ENCODE data around the gene RNMT.
"Not testable (repeated sequence)": the region's sequence is repeated elsewhere in the genome, so short reads cannot be mapped to it uniquely, and the experiment has no call there.

Gene RNMT

GRCh38 chr18:13745696-13746095 lies 19.2 kb downstream of the RNMT start:
- DNase-seq = no peak

DNA sequence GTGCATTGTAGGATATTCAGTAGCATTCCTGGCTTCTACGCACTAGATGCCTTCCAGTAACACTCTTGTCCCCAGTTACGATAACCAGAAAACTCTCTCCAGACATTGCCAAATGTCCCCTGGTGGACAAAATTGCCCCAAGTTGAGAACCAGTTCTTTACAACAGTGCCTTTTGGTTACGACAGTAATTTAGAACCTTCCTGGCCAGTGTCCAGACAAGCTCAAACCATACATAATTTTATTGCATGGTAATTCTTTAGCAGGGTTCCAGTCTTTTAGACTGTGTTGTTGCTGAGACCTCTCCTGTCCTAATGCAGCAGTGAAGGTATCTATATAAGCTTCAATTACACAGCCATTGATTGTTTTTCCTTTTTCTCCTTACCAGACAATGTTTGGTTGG lies 20.2 kb downstream of the RNMT start:
- no peak for DNase-seq

DNA sequence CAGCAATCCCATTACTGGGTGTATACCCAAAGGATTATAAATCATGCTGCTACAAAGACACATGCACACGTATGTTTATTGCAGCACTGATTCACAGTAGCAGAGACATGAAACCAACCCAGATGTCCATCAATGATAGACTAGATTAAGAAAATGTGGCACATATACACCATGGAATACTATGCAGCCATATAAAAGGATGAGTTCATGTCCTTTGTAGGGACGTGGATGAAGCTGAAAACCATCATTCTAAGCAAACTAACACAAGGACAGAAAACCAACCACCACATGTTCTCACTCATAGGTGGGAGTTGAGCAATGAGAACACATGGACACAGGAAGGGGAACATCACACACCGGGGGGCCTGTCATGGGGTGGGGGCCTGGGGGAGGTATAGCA lies 25.1 kb downstream of the RNMT start:
- DNase-seq = not testable (repeated sequence)

- DNase-seq = no peak
Observed at GRCh38 chr18:13756261-13756660, 29.8 kb downstream of the RNMT start.

DNA sequence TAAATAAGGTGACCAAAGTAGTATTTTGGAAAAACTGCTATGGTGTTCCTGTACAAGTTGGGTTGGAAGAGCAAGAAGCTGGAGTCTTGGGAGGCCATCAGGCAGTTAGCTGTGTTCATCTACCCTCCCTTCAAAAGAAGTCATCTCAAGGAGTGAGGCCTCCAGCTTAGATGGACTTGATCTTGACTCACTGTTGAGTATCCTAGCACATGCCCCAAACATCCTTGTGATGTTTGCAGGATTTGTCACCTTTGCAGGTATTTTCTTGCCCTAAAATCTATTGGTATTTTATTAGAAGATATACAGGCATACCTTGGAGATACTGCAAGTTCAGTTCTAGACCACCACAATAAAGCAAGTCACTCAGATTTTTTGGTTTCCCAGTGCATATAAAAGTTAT lies 30.2 kb downstream of the RNMT start:
- no peak for DNase-seq

- DNase-seq = no peak
Observed at GRCh38 chr18:13758622-13759021, 32.1 kb downstream of the RNMT start.

- DNase-seq = no peak
Observed at GRCh38 chr18:13760047-13760446, 33.6 kb downstream of the RNMT start.

GRCh38 chr18:13762690-13763439 lies 36.4 kb downstream of the RNMT start:
- DNase-seq = no peak

- DNase-seq = no peak
Observed at GRCh38 chr18:13775058-13775457, 48.6 kb downstream of the RNMT start.

GRCh38 chr18:13791181-13791580 lies 64.7 kb downstream of the RNMT start:
- DNase-seq = no peak

- no peak for DNase-seq
Observed at GRCh38 chr18:13793819-13794218, 67.3 kb downstream of the RNMT start.

DNA sequence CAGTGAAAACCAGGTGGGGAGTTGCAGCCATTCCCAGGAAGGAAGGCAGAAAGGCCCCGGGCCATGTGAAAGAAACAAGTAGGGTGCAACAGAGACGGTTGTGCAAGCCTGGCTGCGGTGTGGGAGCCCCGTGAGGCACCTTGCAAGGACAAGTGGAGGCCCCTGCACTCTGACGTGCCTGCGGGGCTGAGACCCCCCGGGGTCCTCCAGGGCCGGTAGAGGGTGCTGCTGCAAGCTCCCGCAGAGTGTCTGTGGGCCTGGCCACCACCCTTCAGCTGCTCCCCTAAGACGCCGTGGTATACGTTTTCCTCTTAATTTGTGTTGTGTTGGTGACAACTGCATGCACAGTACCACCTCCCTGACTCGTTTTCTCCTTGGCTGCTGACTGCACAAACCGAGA lies 70.0 kb downstream of the RNMT start:
- no peak for DNase-seq

DNA sequence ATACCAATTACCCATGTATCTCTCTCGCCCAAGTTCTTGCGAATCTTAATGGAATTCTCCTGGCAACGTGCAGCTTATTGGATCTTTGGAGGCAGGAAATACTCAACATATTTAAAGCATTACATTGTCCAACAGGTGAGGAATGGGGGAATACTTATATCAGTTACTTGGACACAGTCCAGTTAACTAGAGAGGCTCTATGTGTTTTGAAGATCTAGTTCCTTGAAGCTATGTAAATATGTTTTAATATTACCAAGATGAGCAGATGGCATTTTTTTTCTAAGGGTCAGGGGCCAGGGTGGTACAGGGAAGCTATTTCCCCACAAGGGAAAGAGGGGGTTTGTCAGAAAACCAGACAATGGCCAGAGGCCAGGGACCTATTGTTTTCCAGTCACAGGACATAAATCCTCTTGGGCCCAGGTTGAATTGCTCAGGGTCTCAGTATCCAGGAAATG lies 70.7 kb downstream of the RNMT start:
- DNase-seq = no peak

DNA sequence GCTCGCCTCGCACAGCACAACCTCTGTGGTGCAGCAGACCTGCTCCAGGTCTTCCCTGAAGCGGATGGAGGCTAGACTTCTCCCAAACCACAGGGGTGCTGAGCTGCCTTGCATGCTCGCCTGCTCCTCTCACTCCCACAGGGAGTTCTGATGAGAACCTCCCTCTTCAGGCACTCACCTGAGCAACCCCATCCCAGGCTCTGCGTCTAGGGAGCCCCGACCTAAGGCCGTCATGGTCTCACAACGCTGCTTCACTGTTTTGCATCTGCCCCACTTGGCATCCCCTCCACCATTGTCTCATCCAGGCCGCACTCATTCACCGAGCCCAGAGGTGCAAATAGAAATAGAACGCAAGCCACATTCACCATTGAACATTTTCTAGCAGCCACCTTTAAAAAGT lies 72.9 kb downstream of the RNMT start:
- DNase-seq = no peak

DNA sequence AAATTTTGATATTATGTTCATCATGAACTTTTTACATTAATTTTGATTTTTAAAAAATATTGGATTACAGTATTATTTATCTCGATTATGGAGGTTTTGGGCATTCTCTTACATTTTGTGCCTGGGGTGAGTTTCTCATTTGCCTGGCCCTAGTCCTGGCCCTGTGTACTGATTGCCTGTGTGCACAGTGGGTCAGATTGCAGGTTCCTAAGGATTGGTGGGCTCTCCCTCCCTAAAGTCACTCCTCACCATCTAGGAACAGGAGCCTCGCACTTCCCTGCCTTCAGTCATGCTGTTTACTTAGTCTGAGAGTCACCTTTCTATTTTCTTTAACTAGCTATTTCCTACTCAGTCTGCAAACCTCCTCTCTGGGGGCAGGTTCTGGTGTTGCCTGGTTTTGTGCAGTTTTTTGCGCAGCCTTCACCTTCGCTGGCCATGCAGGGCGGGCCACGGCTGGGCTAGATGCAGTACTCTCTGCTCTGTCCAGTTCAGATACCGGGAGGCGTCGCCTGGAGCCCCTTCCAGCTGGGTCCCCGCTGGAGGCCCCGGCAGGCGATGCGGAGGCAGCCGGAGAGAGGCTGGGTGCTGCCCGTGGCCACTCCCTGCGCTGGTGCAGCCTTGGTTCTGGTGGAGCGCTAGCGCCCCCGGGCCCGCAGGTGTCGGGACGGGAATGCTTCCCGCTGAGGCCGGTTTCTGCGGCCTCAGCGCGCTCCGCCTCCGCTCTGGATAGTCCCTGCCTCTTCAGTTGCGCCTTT lies 74.2 kb downstream of the RNMT start:
- peak in 1 of 2 experiments; percentile 19 for DNase-seq

DNA sequence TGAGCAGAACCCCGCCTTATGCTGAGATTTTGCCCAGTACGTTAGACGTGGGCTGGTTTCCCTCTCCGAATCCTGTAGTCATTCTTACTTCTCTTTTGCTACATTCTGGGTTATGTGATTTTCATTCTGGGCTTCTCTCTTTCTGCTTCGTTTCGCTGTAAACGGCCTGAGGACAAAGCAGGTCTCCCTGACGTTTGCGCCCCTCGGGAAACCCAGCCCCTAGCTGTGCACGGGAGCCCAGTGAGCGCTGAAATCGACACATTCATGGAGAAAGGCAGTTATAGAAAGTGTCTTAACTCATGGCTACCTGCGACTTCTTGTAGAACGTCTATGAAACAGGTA lies 74.8 kb downstream of the RNMT start:
- no peak for DNase-seq

DNA sequence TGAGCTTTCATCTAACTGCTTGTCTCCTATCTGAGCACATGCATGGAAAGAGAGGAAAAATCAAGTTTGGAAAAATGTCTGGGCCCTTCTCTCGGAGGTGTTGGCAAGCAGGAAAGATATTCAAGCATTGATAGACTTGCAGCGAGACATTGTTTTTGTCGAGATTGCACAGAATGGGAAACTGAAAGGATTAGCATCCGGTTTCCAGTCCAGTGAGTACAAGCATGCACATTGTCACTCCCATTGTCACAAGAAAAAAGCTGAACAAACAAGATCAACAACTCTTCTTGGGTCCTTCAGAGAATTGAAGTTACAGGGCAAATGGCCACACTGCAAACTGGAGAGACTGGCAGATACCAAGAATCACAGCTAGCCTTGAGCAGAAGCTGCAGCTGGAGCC lies 77.8 kb downstream of the RNMT start:
- no peak for DNase-seq

GRCh38 chr18:13808294-13809042 lies 82.0 kb downstream of the RNMT start:
- DNase-seq = no peak

DNA sequence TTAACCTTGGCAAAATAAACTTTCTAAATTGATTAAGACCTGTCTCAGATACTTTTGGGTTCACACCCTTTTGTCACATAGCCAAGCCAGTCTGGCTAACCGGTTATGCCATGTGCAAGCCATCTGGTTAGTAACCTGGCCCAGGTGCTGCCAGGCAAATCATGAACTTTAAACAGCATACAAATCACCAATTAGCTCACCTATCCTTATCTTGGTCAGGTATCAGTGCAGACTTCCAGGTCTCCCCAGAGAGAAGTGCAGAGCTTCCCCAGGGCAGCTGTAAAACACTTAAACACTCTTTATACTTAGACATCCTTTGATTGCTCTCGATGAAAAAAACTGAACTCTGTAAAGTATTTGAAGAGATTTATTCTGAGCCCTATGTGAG lies 82.6 kb downstream of the RNMT start:
- no peak for DNase-seq

DNA sequence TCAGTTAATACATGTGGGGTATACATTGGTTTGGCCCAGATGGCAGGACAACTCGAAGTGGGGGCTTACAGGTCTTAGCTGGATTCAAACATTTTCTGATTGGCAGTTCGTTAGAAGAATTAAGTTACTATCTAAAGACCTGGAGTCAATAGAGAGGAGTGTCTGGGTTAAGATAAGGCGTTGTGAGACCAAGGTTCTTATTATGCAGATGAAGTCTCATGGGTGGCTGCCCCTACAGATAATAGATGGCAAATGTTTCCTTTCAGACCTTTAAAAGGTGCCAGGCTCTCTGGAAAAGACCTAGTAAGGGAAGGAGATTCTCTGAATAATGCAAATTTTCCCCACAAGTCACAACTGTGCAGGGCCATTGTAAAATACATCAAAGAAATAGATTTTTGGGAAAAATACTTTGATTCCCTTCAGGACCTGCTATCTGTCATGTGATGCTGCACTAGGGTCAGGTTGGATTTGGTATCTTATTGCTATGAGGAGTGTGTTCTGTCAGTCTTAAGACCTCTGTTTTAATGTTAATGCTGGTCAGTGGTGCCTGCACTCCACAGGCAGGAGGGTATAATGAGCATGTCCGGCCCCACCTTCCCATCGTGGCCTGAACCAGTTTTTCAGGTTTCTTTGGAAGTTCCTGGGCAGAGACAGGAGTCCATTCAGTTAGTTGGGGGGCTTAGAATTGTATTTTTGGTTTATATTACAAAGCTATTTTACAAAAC lies 83.2 kb downstream of the RNMT start:
- DNase-seq = no peak

GRCh38 chr18:13810950-13811485 lies 84.5 kb downstream of the RNMT start:
- DNase-seq = no peak

GRCh38 chr18:13811993-13812392 lies 85.5 kb downstream of the RNMT start:
- DNase-seq = no peak

GRCh38 chr18:13813271-13813849 lies 86.9 kb downstream of the RNMT start:
- no peak for DNase-seq

Data from NCI-H187 (cell line).